Measurements from ENCODE around the gene DEAF1. TPM values are rescaled to one million over a fixed set of nuclear protein-coding genes. Genes with fewer than 3 reads are reported as not detected.

The DEAF1 gene, protein sequence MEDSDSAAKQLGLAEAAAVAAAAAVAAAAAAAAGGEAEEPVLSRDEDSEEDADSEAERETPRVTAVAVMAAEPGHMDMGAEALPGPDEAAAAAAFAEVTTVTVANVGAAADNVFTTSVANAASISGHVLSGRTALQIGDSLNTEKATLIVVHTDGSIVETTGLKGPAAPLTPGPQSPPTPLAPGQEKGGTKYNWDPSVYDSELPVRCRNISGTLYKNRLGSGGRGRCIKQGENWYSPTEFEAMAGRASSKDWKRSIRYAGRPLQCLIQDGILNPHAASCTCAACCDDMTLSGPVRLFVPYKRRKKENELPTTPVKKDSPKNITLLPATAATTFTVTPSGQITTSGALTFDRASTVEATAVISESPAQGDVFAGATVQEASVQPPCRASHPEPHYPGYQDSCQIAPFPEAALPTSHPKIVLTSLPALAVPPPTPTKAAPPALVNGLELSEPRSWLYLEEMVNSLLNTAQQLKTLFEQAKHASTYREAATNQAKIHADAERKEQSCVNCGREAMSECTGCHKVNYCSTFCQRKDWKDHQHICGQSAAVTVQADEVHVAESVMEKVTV
- total RNA-seq (2021) (62.2 to 85.3 TPM (median 81.1 TPM) in 3 replicates), Bru-seq, nascent RNA (percentile 59 among the genes with signal in this experiment)
- long read RNA-seq, experiment 1, transcript DEAF1-201 (12 exons, 2,500 nt), result major isoform, 288 of 375 reads
- long read RNA-seq, experiment 1, partial matches to known transcripts, result 15 of 375 reads
- long read RNA-seq, experiment 1, other reads (novel, unspliced or antisense), result 72 of 375 reads
- long read RNA-seq, experiment 2, partial matches to known transcripts, result 23 of 75 reads
- long read RNA-seq, experiment 2, other reads (novel, unspliced or antisense), result 50 of 75 reads
- long read RNA-seq, experiment 3, partial matches to known transcripts, result 2 of 2 reads
- long read RNA-seq, experiment 3, other reads (novel, unspliced or antisense), result 0 of 2 reads

DNA sequence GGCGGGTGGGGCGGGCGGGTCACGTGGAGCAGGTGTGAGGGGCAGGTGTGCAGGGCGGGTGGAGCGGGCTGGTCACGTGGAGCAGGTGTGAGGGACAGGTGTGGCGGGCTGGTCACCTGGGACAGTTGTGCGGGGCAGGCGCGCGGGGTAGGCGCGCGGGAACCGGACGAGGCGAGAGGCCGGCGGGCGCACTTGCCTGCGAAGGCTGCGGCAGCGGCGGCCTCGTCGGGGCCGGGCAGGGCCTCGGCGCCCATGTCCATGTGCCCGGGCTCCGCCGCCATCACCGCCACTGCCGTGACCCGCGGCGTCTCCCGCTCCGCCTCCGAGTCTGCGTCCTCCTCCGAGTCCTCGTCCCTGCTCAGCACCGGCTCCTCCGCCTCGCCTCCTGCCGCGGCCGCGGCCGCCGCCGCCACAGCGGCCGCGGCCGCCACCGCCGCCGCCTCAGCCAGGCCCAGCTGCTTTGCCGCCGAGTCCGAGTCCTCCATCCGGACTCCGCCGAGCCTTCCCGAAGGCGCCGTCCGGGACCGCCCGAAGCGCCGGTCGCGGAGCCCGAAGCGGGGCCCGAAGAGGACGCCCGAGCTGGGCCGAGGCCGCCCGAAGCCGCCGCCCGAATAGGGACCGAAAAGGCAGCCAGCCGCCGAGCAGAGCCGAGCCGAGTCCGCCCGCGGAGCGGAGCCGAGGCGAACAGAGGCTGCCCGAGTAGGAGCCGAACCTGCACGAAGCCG lies at the start of gene DEAF1:
TSS of gene DEAF1 (minus strand) at position 660 of the 725 bp plus-strand sequence. CDS start at position 485, 175 bp downstream.
- ATAC-seq (peak; percentile 91), DNase-seq (ENCODE audit: low spot score) (peak; percentile 100)
- Mint-ChIP-seq H3K9me3 (no peaks in the 10 kb centered on the region), H3K36me3 (peaks cover 2% of the 10 kb centered on the region; the same call in 1 of the 2 replicates), H3K27me3 (ENCODE audit: low read depth) (no peaks in the 10 kb centered on the region), H3K4me3 (peak within 1 kb of the TSS; percentile 78), H3K4me1 (peaks cover 34% of the 10 kb centered on the region), H3K27ac (peak within 1 kb of the TSS; percentile 91)
- CTCF ChIA-PET, result interaction anchor here (0.6 to 4.0 kb wide), 8 partner anchors 11 to 140 kb away, joined by 3 to 38 read pairs (median 7); partner anchors contain the start of gene EPS8L2
- POLR2A ChIA-PET, result interaction anchor here (0.8 to 2.0 kb wide), 4 partner anchors 14 to 119 kb away, joined by 3 to 5 read pairs (median 4); no protein-coding TSS in a partner anchor
- TF ChIP-seq, protein P1, sequence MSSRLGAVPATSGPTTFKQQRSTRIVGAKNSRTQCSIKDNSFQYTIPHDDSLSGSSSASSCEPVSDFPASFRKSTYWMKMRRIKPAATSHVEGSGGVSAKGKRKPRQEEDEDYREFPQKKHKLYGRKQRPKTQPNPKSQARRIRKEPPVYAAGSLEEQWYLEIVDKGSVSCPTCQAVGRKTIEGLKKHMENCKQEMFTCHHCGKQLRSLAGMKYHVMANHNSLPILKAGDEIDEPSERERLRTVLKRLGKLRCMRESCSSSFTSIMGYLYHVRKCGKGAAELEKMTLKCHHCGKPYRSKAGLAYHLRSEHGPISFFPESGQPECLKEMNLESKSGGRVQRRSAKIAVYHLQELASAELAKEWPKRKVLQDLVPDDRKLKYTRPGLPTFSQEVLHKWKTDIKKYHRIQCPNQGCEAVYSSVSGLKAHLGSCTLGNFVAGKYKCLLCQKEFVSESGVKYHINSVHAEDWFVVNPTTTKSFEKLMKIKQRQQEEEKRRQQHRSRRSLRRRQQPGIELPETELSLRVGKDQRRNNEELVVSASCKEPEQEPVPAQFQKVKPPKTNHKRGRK (CRISPR knock-in tag; IDR thresholded peaks at IDR 0.05; ENCODE audit: borderline replicate concordance), result no peak
- TF ChIP-seq ZBTB21 (CRISPR knock-in tag; IDR thresholded peaks at IDR 0.05; ENCODE audit: borderline replicate concordance) (no peak), GABPB1 (CRISPR knock-in tag; IDR thresholded peaks at IDR 0.05) (no peak), CBFB (CRISPR knock-in tag; IDR thresholded peaks at IDR 0.05; ENCODE audit: low read depth) (0 out of 2 replicates have a peak, but pooled peaks have one; percentile 75), ZNF396 (CRISPR knock-in tag; IDR thresholded peaks at IDR 0.05; ENCODE audit: borderline replicate concordance) (no peak), PRRX2 (CRISPR knock-in tag; IDR thresholded peaks at IDR 0.05) (no peak), ZNF138 (CRISPR knock-in tag; conservative IDR thresholded peaks at IDR 0.05) (no peak), ZNF121 (CRISPR knock-in tag; IDR thresholded peaks at IDR 0.05) (peak; percentile 58; the same call in 1 of the 2 replicates), SP1 (CRISPR knock-in tag; conservative IDR thresholded peaks at IDR 0.05) (no peak; the same call in 1 of the 2 replicates), ZNF232 (CRISPR knock-in tag; IDR thresholded peaks at IDR 0.05) (peak; percentile 93), RELA (CRISPR knock-in tag; IDR thresholded peaks at IDR 0.05; ENCODE audit: borderline replicate concordance) (peak; percentile 96), JUN (CRISPR knock-in tag; IDR thresholded peaks at IDR 0.05) (peak; percentile 97), ZNF263 (CRISPR knock-in tag; IDR thresholded peaks at IDR 0.05; ENCODE audit: low read depth) (peak; percentile 83), MYBL2 (CRISPR knock-in tag; IDR thresholded peaks at IDR 0.05) (peak; percentile 81; the same call in 1 of the 2 replicates), NR1H2 (CRISPR knock-in tag; IDR thresholded peaks at IDR 0.05) (no peak), GTF2I (CRISPR knock-in tag; conservative IDR thresholded peaks at IDR 0.05) (no peak), ZNF416 (CRISPR knock-in tag; IDR thresholded peaks at IDR 0.05) (peak; percentile 86; the same call in 1 of the 2 replicates), CREM (CRISPR knock-in tag; IDR thresholded peaks at IDR 0.05) (peak; percentile 76; the same call in 1 of the 2 replicates), SOX15 (CRISPR knock-in tag; IDR thresholded peaks at IDR 0.05) (no peak), RORB (CRISPR knock-in tag; IDR thresholded peaks at IDR 0.05) (no peak), IRF2 (CRISPR knock-in tag; IDR thresholded peaks at IDR 0.05; ENCODE audit: borderline replicate concordance, low read depth) (peak; percentile 76; the same call in 1 of the 2 replicates), JAZF1 (CRISPR knock-in tag; IDR thresholded peaks at IDR 0.05) (no peak), TEAD1 (CRISPR knock-in tag; IDR thresholded peaks at IDR 0.05) (peak; percentile 91; the same call in 1 of the 2 replicates), CREB1 (CRISPR knock-in tag; IDR thresholded peaks at IDR 0.05) (no peak; the same call in 1 of the 2 replicates)
- TF ChIP-seq, protein P2, sequence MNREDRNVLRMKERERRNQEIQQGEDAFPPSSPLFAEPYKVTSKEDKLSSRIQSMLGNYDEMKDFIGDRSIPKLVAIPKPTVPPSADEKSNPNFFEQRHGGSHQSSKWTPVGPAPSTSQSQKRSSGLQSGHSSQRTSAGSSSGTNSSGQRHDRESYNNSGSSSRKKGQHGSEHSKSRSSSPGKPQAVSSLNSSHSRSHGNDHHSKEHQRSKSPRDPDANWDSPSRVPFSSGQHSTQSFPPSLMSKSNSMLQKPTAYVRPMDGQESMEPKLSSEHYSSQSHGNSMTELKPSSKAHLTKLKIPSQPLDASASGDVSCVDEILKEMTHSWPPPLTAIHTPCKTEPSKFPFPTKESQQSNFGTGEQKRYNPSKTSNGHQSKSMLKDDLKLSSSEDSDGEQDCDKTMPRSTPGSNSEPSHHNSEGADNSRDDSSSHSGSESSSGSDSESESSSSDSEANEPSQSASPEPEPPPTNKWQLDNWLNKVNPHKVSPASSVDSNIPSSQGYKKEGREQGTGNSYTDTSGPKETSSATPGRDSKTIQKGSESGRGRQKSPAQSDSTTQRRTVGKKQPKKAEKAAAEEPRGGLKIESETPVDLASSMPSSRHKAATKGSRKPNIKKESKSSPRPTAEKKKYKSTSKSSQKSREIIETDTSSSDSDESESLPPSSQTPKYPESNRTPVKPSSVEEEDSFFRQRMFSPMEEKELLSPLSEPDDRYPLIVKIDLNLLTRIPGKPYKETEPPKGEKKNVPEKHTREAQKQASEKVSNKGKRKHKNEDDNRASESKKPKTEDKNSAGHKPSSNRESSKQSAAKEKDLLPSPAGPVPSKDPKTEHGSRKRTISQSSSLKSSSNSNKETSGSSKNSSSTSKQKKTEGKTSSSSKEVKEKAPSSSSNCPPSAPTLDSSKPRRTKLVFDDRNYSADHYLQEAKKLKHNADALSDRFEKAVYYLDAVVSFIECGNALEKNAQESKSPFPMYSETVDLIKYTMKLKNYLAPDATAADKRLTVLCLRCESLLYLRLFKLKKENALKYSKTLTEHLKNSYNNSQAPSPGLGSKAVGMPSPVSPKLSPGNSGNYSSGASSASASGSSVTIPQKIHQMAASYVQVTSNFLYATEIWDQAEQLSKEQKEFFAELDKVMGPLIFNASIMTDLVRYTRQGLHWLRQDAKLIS (CRISPR knock-in tag; IDR thresholded peaks at IDR 0.05; ENCODE audit: borderline replicate concordance), result no peak
- TF ChIP-seq, protein P3, sequence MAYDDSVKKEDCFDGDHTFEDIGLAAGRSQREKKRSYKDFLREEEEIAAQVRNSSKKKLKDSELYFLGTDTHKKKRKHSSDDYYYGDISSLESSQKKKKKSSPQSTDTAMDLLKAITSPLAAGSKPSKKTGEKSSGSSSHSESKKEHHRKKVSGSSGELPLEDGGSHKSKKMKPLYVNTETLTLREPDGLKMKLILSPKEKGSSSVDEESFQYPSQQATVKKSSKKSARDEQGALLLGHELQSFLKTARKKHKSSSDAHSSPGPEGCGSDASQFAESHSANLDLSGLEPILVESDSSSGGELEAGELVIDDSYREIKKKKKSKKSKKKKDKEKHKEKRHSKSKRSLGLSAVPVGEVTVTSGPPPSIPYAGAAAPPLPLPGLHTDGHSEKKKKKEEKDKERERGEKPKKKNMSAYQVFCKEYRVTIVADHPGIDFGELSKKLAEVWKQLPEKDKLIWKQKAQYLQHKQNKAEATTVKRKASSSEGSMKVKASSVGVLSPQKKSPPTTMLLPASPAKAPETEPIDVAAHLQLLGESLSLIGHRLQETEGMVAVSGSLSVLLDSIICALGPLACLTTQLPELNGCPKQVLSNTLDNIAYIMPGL (CRISPR knock-in tag; IDR thresholded peaks at IDR 0.05), result no peak
- TF ChIP-seq, protein P4, sequence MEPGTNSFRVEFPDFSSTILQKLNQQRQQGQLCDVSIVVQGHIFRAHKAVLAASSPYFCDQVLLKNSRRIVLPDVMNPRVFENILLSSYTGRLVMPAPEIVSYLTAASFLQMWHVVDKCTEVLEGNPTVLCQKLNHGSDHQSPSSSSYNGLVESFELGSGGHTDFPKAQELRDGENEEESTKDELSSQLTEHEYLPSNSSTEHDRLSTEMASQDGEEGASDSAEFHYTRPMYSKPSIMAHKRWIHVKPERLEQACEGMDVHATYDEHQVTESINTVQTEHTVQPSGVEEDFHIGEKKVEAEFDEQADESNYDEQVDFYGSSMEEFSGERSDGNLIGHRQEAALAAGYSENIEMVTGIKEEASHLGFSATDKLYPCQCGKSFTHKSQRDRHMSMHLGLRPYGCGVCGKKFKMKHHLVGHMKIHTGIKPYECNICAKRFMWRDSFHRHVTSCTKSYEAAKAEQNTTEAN (CRISPR knock-in tag; IDR thresholded peaks at IDR 0.05), result peak; percentile 95

Measured in WTC11 (cell line).